ENCODE data around the gene CCT6B.

GRCh38 chr17:34886831-34887230 is 74.4 kb downstream of the CCT6B start:
- TF ChIP-seq POLR2A (IDR thresholded peaks at IDR 0.05) = no peak
- TF ChIP-seq CTCF (IDR thresholded peaks at IDR 0.05) = no peak
- no peak for TF ChIP-seq EP300 (IDR thresholded peaks at IDR 0.05)
